ENCODE results near the gene ACHE.

Gene ACHE

DNA sequence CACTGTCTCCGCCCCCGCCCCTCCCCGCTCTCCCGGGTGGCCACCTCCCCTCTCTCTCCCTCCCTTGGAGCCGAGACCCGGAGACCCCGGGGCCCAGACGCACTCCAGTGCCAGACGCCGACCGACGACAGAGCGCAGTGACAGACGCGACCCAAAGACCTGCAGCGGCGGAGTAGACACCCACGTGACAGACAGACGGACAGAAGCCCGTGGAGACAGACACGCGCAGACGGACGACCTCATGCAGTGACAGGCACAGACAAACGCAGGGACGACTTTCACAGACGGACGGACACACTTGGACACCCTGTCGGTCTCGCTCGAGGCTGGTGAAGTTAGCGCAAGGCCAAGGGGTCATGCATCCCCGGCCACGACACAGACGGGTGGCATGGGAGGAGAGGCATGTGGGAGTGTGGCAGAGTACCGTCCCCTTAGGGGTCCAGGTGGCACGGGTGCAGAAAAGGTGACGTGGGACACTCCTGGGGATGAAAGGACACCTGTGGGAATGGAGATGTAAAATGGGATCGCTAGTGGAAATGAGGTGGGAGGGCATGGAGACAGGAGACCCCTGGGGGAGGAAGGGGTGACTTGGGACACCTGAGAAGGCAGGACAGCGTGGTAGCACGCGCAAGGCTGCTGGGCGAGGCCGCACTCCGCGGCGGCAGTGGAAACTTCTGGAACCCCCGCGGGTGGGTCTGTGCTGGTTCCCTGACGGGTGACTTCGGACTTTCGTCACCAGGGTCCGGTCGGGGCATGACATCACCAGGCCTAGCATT is 456 bp upstream of the ACHE start:
- peak; percentile 39 for DNase-seq

DNA sequence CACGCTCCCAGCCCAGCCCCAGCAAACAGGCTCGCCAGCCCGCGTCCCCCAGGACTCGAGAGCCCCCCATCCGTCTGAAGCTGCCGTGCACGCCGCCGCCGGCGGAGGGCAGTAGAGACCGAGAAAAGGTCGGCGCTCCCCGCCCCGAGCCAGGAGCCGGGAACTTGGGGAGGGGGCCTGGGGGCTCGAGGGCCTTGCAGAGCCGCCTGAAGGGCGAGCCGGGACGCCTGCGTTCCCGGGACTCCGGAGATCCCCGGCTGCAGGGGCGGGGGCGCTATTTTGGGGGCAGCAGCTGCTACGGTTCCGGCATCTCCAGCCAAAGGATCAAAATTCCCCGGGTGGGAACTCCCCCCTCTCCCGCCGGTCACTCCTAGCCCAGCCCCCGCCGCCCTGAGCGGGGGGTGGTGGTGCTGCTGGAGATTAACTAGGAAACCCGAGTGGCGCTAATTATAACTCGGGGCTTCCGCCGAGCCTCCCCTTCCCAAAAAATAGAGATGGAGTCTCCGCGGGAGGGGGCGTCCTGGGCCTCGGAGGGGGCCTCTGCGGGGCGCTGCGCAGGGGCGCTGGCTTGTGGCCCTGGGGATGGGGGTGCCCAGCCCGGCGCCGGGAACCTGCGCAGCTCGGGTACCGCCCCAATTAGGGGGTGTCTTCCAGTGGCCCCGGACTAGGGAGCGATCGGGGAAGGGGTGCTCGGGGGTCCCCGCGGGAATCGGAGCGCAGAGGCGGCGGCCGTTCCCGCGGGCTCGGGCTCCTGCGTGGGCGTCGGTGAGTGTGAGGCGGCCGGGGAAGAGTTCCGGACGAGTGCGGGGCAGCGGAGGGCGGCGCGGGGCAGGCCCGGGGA is 608 bp downstream of the ACHE start:
- peak; percentile 50 for DNase-seq

DNA sequence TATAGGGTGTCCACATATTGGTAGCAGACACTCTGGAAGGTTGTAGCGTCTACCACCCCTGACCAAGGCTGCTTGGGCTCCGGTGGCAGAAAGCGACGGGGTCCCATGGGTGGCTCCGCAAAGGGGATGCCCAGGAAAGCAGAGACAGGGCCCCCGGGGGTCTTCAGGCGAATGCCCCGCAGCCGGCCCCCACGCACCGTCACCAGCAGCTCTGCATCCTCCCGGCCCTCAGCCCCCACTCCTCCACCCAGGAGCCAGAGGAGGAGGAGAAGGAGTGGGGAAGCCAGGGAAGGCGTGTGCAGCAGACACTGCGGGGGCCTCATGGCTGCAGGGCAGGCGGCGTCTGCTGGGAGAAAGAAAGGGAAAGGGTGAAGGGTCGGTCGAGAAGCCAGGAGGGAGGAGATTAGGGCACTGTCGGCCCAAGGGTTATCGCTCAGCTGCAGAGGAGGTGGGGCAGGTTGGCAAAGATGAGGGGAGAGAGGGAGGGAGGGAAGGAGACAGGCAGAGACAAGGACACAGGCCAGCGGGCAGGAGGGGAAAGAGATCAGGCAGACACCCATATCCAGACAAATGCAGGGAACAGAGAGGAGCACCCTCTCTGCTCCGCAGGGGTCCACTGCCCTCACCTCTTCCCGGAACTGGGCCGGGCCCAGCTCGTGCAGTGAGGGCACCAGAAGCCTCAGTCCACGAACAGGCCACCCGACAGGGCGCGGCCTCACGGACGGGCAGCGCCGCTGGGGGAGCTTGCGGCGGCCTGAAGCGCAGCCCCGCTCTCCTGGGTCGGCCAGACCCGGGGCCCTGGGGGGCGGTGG is 1.6 kb downstream of the ACHE start:
- DNase-seq: no peak

DNA sequence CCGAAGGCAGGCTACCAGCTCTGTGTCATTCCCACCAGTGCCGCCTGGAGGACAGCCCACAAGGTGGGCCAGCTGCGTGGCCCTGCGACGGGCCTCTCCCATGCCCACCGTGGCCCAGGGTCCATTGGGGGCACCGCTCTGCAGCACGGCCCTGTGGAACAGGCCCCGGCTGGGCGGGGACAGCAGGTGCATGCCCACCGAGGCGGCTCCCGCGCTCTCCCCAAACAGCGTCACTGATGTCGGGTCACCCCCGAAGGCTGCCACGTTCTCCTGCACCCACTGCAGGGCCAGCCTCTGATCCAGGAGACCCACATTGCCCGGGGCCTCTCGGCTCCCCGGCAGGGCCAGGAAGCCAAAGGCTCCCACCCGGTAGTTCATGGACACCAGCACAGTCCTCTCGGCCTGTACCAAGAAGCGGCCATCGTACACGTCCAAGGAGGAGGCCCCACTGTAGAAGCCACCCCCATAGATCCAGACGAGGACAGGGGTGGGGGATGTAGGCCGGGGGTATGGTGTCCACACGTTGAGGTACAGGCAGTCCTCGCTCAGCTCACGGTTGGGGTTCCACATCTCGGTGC is 2.3 kb downstream of the ACHE start:
- no peak for DNase-seq

DNA sequence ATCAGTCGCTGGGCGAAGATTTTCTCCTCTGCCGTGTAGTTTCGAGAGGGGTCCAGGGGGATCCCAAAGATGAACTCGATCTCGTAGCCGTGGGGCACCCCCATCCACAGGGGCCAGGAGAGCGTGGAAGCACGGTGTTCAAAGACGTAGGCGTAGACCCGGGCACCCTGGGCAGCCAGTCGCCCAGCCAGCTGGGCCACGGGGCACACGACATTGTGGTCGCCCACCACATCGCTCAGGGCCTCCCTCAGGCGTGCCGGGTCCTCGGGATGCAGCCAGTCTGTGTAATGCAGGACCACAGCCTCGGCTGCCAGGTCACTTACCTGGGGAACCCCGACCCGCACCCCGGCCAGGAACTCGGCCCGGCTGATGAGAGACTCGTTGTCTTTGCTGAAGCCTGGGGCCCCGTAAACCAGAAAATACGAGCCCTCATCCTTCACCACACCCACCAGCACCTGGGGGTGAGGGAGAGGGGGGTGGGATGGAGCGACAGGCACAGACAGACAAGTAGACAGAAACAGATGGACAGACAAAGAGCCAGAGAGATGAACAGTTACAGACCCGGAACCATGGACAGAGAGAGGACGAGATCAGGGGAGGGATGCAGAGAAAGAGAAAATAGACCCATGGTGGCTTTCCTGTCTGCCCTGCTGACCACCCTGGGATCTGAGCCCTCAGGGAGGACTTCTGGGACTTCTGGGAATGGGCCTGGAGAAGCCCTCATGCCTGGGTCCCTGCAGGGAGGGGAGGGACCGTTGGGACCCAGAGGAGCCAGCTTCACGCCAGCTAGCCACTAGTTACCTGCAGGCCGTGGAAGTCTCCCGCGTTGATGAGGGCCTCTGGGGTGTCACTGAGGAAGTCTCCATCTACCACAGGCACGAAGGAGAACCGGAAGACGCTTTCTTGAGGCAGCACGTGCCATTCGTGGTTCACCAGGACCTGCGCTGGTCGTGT is 3.0 kb downstream of the ACHE start:
- DNase-seq: no peak

DNA sequence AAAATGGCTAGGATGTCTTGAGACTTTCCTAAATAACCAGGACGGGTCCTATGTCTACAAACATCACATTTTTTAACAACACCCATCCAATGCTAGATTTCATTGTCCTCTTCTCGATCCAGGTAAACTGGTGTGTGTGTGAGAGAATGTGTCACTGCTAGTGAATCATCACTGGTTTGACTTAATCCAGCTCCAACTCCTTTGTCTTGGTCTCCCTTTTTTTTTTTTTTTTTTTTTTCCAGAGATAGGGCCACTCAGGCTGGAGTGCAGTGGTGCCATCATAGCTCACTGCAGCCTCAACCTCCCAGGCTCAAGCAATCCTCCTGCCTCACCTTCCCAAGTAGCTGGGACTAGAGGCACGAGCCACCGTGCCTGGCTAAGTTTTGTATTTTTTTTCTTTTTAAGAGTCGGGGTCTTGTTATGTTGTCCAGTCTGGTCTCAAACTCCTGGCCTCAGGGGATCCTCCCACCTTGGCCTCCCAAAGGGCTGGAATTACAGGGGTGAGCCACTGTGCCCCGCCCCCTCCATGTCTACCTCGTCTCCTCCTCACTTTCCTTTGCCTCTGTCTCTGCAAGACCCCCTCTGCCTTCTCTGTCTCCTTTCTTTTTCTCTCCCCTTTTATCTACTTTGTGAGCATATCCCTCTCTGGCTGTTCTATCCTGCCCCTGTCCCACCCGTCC is 4.0 kb downstream of the ACHE start:
- no peak for DNase-seq

DNA sequence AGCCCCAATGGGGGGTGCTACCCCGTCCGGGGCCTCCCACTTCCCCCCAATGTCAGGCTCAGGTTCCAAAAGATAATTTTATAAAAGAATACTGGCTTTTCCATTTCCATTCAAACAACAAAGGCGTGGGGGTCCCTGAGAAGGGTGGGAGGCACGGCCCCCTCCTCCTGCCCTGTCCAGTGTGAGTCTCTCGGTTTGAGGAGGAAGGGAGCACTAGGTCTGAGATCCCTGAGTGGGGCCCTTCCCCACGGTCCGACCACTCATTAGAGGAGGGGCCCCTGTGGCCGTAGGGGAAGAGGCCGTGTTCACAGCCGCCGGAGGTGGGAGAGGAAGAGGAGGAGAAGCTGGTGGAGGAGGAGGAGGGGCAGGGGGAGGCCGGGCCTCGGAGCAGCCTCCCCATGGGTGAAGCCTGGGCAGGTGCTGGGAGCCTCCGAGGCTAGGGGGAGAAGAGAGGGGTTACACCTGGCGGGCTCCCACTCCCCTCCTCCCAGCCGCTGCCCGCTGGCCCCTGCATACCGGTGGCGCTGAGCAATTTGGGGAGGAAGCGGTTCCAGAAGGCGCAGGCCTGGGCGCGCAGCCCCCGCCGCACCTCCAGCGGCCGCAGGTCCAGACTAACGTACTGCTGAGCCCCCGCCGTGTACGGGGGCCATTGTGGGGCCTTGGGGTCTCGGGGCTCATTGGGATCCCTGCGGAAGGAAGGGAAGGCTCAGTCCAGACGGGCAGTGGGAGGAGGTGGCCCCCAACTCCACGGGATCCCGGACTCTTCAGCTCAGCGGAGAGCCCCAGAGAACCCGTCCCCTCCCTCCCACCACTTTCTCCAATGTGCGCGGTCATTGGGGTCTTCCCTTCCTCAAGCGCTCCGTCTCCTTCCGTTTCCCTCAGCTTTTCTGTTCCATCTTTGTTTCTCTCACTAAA is 4.8 kb downstream of the ACHE start:
- peak; percentile 22 for DNase-seq

DNA sequence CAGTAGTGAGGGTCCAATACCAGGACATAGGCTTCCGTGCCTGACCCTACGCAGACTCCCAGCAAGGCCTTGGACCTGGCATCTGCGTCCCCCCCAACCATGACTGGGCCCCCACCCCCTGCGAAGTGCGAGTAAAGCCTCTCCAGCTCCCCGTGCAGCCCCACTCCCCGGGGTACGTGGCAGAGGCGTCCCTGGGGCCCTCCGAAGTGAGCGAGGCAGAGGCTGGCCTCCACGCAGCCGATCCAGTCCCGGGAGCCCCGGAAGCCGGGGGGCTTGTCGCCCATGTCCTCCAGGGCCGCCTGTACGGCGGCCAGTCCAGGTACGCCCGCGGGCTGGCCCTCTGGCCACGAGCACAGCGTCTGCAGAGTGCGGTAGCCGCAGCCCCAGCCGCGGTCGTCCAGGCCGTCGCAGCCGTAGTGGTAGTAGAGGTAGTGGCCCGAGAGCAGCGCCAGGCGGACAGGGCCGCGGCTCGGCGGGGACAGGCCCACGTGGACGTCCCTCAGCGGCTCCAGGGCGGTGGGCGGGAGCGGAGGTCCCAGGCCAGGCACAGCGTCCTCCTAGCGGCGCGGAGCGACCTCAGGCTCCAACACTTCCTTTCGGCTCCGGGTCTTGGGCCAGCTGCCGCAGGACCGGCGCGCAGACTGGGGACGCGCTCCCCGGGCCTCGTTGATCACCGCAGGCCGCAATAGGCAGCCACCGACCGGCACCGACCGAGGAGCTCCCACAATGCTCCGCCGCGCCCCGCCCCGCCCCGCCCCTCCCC is 6.5 kb downstream of the ACHE start, which contains the start of gene UFSP1:
Gene UFSP1 (minus strand): TSS at position 728 of the 763 bp plus-strand sequence. CDS start 444 bp downstream, at position 284.
- no peak for DNase-seq

DNA sequence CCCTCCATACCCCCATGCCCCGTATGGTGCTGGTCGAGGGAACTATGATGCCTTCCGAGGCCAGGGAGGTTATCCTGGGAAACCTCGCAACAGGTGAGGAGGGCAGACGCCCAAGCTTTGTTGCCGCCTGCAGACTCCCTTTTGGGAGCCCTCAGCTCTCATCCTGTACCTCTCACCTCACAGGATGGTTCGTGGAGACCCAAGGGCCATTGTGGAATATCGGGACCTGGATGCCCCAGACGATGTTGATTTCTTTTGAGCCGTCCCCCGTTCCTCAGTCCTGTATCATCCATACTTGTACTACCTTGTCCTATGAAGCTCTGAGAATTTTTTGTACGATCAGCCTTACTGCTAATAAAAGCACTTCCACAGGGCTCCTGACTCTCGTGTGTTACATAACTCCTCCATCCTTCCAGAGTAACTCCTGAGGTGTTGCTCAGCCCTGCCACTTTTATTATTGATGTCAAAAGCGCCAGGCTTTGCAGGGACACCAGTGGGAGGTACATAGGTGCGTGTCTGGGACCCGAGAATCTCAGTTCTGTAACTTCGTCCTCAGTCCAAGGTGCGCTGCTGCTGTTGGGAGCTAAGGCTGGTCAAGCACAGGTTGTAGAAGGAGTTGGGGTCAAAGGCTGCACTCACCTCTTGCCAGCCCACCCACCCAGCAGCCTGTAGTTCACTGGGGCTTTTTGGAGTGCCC is 7.2 kb downstream of the ACHE start:
- no peak for DNase-seq

DNA sequence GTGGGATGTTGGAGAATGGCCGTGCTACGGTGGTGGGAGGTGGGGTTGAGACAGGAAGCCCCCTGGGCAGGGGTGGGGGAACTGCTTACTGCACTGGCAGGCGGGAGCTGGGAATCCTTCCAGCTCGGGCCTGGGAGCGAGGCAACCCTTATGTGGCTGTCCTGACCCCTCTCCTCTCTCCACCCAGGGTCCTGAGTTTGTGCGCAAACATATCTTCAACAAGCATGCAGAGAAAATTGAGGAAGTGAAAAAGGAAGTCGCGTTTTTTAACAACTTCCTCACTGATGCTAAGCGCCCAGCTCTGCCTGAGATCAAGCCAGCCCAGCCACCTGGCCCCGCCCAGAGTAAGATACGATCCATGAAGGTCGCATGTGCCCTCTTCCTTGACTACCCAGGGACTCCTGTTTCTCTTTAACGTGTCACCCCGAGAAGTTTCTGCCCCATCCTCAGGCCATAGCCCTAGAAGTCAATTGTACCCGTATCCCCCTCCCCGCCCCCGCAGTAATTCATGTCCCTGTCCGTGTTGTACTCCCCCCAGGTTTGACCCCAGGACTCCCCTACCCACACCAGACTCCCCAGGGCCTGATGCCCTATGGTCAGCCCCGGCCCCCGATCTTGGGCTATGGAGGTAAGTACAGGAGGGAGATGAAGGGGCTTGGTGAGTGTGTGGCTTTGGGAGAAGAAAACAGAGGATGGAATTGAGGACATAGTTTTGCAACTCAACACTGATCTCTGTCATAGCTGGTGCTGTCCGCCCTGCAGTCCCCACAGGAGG is 8.0 kb downstream of the ACHE start:
- DNase-seq: no peak

DNA sequence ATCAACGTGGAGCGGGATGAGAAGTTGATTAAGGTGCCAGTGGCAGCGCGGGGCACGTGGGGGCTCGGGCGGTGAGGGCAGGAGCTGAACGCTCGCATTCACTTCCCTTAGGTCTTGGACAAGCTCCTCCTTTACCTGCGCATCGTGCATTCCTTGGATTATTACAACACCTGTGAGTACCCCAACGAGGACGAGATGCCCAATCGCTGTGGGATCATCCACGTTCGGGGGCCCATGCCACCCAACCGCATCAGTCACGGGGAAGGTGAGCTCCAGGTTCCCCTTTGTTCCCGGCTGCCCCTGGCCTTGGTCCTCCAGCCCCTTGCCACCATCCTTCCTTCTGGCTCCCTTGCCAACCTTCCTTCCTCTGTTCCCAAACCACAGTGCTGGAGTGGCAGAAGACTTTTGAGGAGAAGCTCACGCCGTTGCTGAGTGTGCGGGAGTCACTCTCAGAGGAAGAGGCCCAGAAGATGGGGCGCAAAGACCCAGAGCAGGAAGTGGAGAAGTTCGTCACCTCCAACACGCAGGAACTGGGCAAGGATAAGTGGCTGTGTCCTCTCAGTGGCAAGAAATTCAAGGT is 8.7 kb downstream of the ACHE start:
- no peak for DNase-seq

DNA sequence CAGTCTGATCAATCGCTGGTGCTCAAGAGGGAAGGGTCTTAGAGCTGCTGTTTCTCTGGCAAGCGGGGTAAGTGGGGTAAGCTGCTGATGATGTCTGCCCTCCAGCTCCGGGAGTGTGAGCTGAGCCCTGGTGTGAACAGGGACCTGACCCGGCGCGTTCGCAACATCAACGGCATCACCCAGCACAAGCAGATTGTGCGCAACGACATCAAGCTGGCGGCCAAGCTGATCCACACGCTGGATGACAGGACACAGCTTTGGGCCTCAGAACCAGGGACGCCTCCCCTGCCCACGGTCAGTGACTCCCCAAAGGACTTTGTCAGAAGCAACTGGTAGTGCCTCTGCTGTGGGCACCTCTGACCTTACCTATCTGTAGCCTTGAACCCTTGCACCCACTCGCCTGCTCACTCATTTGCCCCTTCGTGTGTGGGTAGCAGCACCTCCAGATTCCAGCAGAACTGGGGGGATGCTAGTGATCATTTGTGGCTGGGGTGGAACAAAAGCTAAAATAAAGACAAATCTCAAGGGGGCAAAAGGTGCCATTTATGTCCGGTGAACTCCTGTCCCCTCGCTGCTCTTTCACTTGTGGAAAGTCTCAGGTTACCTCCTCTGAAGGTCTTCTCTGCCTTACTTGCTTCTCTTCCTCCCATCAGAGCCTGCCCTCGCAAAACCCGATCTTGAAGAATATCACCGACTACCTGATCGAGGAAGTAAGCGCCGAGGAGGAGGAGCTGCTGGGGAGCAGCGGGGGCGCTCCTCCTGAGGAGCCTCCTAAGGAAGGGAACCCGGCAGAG is 9.3 kb downstream of the ACHE start:
- no peak for DNase-seq

DNA sequence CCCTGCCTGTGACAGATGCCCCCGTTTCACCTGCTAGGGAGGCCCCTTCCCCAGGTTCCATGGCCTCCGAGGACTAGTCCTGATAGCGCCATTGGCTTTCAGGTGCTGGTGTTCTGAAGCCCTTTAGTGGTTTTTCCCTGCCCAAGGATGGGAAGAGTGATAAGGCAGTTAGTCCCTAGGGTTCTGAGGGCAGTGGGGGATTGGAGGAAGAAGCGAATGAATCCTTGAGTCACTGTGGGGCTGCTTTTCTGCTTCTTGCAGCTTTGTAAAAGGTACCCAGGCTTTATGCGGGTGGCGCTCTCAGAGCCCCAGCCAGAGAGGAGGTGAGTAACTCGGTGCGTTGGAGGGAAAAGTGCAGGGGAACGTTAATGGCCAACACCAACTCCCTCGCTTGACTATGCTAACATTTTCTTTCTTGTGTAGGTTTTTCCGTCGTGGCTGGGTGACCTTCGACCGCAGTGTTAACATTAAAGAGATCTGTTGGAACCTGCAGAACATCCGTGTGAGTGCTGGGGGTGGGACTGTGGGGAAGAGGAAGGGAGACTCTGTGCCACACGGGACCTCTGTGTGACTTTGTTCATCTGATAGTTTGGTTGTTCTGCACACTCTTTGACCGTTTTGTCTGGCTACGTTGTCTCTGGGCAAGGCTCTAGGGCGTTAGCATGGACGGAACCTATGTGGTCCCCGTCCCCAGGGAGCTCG is 10.1 kb downstream of the ACHE start:
- no peak for DNase-seq

DNA sequence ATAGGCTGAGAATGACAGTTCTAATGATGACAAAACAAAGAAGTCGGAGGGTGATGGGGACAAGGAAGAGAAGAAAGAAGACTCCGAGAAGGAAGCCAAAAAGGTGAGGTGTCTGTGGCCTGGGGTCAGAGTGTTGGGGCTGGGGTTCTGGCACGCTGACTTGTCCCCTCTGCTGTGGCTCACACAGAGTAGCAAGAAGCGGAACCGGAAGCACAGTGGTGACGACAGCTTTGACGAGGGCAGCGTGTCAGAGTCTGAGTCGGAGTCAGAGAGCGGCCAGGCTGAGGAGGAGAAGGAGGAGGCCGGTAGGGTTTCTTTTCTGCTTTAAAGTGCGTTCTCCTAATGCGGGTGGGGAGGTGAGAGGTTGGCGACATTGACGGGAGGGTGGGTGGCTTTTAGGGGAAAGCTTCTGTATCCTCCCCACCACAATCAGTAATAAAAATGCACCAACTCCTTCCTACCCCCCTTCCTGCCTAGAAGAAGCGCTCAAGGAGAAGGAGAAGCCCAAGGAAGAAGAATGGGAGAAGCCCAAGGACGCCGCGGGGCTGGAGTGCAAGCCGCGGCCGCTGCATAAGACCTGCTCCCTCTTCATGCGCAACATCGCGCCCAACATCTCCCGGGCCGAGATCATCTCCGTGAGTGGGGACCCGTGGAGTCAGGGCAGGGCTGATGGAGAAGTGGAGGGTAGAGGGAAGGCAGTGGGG is 10.8 kb downstream of the ACHE start:
- DNase-seq: no peak

All from NCI-H2227 treated with DMSO at 0.1 percent for 48 hours (cell line).